HEK293 (cell line): Measurements from ENCODE around the gene ANO9.

ENCODE experiments used
- BCL11B ChIP-seq: fragments of 450-650 bp; formaldehyde crosslinking; IDR thresholded peaks from 2 replicates; pipeline ENCODE4 v1.5.1; 2016; ENCODE audit warnings: low read depth, missing biosample characterization, missing genetic modification characterization
- EGR2 ChIP-seq: fragments of 450-650 bp; formaldehyde crosslinking; IDR thresholded peaks from 2 replicates; pipeline ENCODE4 v1.5.1; 2016; ENCODE audit warnings: low read depth, missing biosample characterization, missing genetic modification characterization
- SALL2 ChIP-seq: fragments of 450-650 bp; formaldehyde crosslinking; IDR thresholded peaks from 2 replicates; pipeline ENCODE4 v1.5.0; 2017; ENCODE audit warnings: missing biosample characterization, mild to moderate bottlenecking, missing genetic modification characterization, borderline replicate concordance
- ZBTB48 ChIP-seq: fragments of 450-650 bp; formaldehyde crosslinking; IDR thresholded peaks from 2 replicates; pipeline ENCODE4 v1.5.1; 2016; ENCODE audit warnings: missing biosample characterization, missing genetic modification characterization
- ZFP37 ChIP-seq: fragments of 450-650 bp; formaldehyde crosslinking; IDR thresholded peaks from 2 replicates; pipeline ENCODE4 v1.5.1; 2016; ENCODE audit warnings: missing biosample characterization, missing genetic modification characterization
- ZNF274 ChIP-seq, 2 experiments: fragments of 200-500 bp in 1 of 2; fragments of 450-650 bp in 1 of 2; sonication (Bioruptor generic) in 1 of 2; formaldehyde crosslinking in 1 of 2; IDR thresholded peaks; 2 replicates each; pipeline versions ENCODE4 v1.5.1 to v1.6.1; 2014 to 2016; ENCODE audit warnings: borderline replicate concordance in 1 of 2, inconsistent platforms in 1 of 2, low read length in 1 of 2, missing biosample characterization in 1 of 2, missing genetic modification characterization in 1 of 2
- ZNF514 ChIP-seq: fragments of 450-650 bp; formaldehyde crosslinking; IDR thresholded peaks from 2 replicates; pipeline ENCODE4 v1.5.1; 2016; ENCODE audit warnings: missing biosample characterization, missing genetic modification characterization
- ZNF530 ChIP-seq: fragments of 450-650 bp; formaldehyde crosslinking; IDR thresholded peaks from 2 replicates; pipeline ENCODE4 v1.5.1; 2016; ENCODE audit warnings: low read depth, missing biosample characterization, missing genetic modification characterization
- TF ChIP-seq, protein P1 (sequence below): fragments of 450-650 bp; formaldehyde crosslinking; IDR thresholded peaks from 2 replicates; pipeline ENCODE4 v1.5.1; 2016; ENCODE audit warnings: missing biosample characterization, missing genetic modification characterization
- TF ChIP-seq, protein P2 (sequence below): fragments of 450-650 bp; formaldehyde crosslinking; conservative IDR thresholded peaks from 2 replicates; pipeline ENCODE4 v1.5.1; 2016; ENCODE audit warnings: low read depth, missing biosample characterization, missing genetic modification characterization
- TF ChIP-seq, protein P3 (sequence below): fragments of 450-650 bp; formaldehyde crosslinking; IDR thresholded peaks from 2 replicates; pipeline ENCODE4 v1.5.1; 2017; ENCODE audit warnings: missing biosample characterization, missing genetic modification characterization

DNA sequence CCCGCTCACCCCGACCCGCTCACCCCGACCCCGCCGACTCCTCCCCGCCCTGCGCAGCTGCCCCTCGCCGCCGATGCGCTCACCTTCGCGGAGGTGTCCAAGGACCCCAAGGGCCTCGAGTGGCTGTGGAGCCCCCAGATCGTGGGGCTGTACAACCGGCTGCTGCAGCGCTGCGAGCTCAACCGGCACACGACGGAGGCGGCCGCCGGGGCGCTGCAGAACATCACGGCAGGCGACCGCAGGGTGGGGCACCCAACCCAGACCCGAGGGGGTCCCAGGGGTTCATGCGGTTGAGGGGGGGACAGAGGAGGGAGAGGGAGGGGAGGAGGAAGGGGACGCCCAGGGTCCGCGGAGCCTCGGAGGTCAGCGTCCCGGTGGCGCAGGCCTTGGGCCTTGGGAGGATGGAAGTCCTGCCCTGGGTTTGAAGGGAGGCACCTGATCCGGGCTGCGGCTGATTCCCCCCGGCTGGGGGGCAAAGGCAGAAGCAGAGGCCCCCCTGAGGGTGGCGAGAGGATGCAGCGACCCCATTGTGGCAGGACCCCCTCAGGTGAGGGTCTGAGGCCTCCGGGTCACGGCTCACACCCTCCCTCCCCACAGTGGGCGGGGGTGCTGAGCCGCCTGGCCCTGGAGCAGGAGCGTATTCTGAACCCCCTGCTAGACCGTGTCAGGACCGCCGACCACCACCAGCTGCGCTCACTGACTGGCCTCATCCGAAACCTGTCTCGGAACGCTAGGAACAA lies 38.6 kb downstream of the ANO9 start:
- TF ChIP-seq EGR2 (tag by site-specific recombination): no peak
- TF ChIP-seq, protein P1, sequence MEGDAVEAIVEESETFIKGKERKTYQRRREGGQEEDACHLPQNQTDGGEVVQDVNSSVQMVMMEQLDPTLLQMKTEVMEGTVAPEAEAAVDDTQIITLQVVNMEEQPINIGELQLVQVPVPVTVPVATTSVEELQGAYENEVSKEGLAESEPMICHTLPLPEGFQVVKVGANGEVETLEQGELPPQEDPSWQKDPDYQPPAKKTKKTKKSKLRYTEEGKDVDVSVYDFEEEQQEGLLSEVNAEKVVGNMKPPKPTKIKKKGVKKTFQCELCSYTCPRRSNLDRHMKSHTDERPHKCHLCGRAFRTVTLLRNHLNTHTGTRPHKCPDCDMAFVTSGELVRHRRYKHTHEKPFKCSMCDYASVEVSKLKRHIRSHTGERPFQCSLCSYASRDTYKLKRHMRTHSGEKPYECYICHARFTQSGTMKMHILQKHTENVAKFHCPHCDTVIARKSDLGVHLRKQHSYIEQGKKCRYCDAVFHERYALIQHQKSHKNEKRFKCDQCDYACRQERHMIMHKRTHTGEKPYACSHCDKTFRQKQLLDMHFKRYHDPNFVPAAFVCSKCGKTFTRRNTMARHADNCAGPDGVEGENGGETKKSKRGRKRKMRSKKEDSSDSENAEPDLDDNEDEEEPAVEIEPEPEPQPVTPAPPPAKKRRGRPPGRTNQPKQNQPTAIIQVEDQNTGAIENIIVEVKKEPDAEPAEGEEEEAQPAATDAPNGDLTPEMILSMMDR (tag by site-specific recombination): no peak
- no peak for TF ChIP-seq ZBTB48 (tag by site-specific recombination)
- TF ChIP-seq SALL2 (tag by site-specific recombination): no peak
- TF ChIP-seq, protein P2, sequence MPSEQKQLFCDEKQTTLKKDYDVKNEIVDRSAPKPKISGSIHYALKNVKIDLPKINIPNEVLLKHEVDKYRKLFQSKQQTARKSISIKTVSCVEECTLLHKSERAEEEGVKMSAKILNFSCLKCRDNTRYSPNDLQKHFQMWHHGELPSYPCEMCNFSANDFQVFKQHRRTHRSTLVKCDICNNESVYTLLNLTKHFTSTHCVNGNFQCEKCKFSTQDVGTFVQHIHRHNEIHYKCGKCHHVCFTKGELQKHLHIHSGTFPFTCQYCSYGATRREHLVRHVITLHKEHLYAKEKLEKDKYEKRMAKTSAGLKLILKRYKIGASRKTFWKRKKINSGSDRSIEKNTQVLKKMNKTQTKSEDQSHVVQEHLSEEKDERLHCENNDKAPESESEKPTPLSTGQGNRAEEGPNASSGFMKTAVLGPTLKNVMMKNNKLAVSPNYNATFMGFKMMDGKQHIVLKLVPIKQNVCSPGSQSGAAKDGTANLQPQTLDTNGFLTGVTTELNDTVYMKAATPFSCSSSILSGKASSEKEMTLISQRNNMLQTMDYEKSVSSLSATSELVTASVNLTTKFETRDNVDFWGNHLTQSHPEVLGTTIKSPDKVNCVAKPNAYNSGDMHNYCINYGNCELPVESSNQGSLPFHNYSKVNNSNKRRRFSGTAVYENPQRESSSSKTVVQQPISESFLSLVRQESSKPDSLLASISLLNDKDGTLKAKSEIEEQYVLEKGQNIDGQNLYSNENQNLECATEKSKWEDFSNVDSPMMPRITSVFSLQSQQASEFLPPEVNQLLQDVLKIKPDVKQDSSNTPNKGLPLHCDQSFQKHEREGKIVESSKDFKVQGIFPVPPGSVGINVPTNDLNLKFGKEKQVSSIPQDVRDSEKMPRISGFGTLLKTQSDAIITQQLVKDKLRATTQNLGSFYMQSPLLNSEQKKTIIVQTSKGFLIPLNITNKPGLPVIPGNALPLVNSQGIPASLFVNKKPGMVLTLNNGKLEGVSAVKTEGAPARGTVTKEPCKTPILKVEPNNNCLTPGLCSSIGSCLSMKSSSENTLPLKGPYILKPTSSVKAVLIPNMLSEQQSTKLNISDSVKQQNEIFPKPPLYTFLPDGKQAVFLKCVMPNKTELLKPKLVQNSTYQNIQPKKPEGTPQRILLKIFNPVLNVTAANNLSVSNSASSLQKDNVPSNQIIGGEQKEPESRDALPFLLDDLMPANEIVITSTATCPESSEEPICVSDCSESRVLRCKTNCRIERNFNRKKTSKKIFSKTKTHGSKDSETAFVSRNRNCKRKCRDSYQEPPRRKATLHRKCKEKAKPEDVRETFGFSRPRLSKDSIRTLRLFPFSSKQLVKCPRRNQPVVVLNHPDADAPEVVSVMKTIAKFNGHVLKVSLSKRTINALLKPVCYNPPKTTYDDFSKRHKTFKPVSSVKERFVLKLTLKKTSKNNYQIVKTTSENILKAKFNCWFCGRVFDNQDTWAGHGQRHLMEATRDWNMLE (tag by site-specific recombination): no peak
- no peak for TF ChIP-seq ZNF530 (tag by site-specific recombination)
- TF ChIP-seq ZFP37 (tag by site-specific recombination): no peak
- TF ChIP-seq, protein P3, sequence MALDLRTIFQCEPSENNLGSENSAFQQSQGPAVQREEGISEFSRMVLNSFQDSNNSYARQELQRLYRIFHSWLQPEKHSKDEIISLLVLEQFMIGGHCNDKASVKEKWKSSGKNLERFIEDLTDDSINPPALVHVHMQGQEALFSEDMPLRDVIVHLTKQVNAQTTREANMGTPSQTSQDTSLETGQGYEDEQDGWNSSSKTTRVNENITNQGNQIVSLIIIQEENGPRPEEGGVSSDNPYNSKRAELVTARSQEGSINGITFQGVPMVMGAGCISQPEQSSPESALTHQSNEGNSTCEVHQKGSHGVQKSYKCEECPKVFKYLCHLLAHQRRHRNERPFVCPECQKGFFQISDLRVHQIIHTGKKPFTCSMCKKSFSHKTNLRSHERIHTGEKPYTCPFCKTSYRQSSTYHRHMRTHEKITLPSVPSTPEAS (tag by site-specific recombination): no peak
- no peak for TF ChIP-seq ZNF514 (tag by site-specific recombination)
- no peak for TF ChIP-seq BCL11B (tag by site-specific recombination)
- no peak for TF ChIP-seq ZNF274 (IDR thresholded peaks at IDR 0.05; ENCODE audit: low read length)
- no peak for TF ChIP-seq ZNF274 (tag by site-specific recombination; IDR thresholded peaks at IDR 0.05; ENCODE audit: borderline replicate concordance)
